Measurements from ENCODE around the gene MYMK.

MYMK gene

GRCh38 chr9:133476036-133476931 is 48.5 kb downstream of the MYMK start:
- no peak overlapping the region for H3K27ac ChIP-seq
- H3K79me2 ChIP-seq: no peaks in the 10 kb centered on the region
- H3K27me3 ChIP-seq (ENCODE audit: control insufficient read depth, insufficient read depth, low read length): no peaks in the 10 kb centered on the region
- no peak overlapping the region for H3K9ac ChIP-seq
- TF ChIP-seq CTCF (IDR thresholded peaks at IDR 0.05): no peak
- peaks cover 6% of the 10 kb centered on the region for H3K4me1 ChIP-seq
- H2AFZ ChIP-seq: no peak overlapping the region
- H3K4me2 ChIP-seq (ENCODE audit: low read length): no peak overlapping the region
- no peaks in the 10 kb centered on the region for H3K36me3 ChIP-seq (ENCODE audit: control insufficient read depth, insufficient read depth, low read length)
- H3K9me3 ChIP-seq (ENCODE audit: control insufficient read depth, low read length): no peaks in the 10 kb centered on the region
- H3K4me3 ChIP-seq (ENCODE audit: low read depth, low read length): no peak overlapping the region

GRCh38 chr9:133475292-133476012 is 49.3 kb downstream of the MYMK start:
- H3K27ac ChIP-seq: no peak overlapping the region
- no peak for TF ChIP-seq CTCF (IDR thresholded peaks at IDR 0.05)
- H3K4me2 ChIP-seq (ENCODE audit: low read length): no peak overlapping the region
- H3K4me1 ChIP-seq: peaks cover 6% of the 10 kb centered on the region
- H3K79me2 ChIP-seq: no peaks in the 10 kb centered on the region
- H3K9ac ChIP-seq: no peak overlapping the region
- no peak overlapping the region for H3K4me3 ChIP-seq (ENCODE audit: low read depth, low read length)
- H3K27me3 ChIP-seq (ENCODE audit: control insufficient read depth, insufficient read depth, low read length): no peaks in the 10 kb centered on the region
- no peaks in the 10 kb centered on the region for H3K36me3 ChIP-seq (ENCODE audit: control insufficient read depth, insufficient read depth, low read length)
- no peak overlapping the region for H2AFZ ChIP-seq
- no peaks in the 10 kb centered on the region for H3K9me3 ChIP-seq (ENCODE audit: control insufficient read depth, low read length)

- Histone ChIP-seq H3K4me1 (peaks cover 6% of the 10 kb centered on the region), H2AFZ (no peak overlapping the region), H3K36me3 (ENCODE audit: control insufficient read depth, insufficient read depth, low read length) (no peaks in the 10 kb centered on the region)
These were observed 49.9 kb downstream of the MYMK start for GRCh38 chr9:133474853-133475252.

GRCh38 chr9:133474215-133474614 is 50.5 kb downstream of the MYMK start:
- no peak overlapping the region for H3K4me3 ChIP-seq (ENCODE audit: low read depth, low read length)
- no peak overlapping the region for H3K9ac ChIP-seq
- no peak for TF ChIP-seq CTCF (IDR thresholded peaks at IDR 0.05)
- H3K9me3 ChIP-seq (ENCODE audit: control insufficient read depth, low read length): no peaks in the 10 kb centered on the region
- no peaks in the 10 kb centered on the region for H3K79me2 ChIP-seq
- peaks cover 6% of the 10 kb centered on the region for H3K4me1 ChIP-seq
- no peaks in the 10 kb centered on the region for H3K27me3 ChIP-seq (ENCODE audit: control insufficient read depth, insufficient read depth, low read length)
- H2AFZ ChIP-seq: no peak overlapping the region
- H3K27ac ChIP-seq: no peak overlapping the region
- no peaks in the 10 kb centered on the region for H3K36me3 ChIP-seq (ENCODE audit: control insufficient read depth, insufficient read depth, low read length)
- no peak overlapping the region for H3K4me2 ChIP-seq (ENCODE audit: low read length)

More at GRCh38 chr9:133474853-133475252, 49.9 kb downstream of the MYMK start:
- Histone ChIP-seq H3K4me3 (ENCODE audit: low read depth, low read length) (no peak overlapping the region), H3K27ac (no peak overlapping the region), H3K9me3 (ENCODE audit: control insufficient read depth, low read length) (no peaks in the 10 kb centered on the region), H3K79me2 (no peaks in the 10 kb centered on the region), H3K9ac (no peak overlapping the region), H3K4me2 (ENCODE audit: low read length) (no peak overlapping the region), H3K27me3 (ENCODE audit: control insufficient read depth, insufficient read depth, low read length) (no peaks in the 10 kb centered on the region)
- no peak for TF ChIP-seq CTCF (IDR thresholded peaks at IDR 0.05)
